CD4-positive, CD25-positive, alpha-beta regulatory T cell (primary cell): ENCODE data around the gene SH3BP5. TPM values are rescaled to one million over a fixed set of nuclear protein-coding genes. Genes with fewer than 3 reads are reported as not detected.

Experiments
- ATAC-seq, 2 donors: fragments of 150-1000 bp; cut with Tn5 transposase; one replicate each; pipeline ENCODE4 v1.10.0; 2021; ENCODE audit warnings: low read depth in 2 of 2, moderate number of reproducible peaks in 2 of 2, moderate library complexity in 1 of 2
- DNase-seq, 3 donors: peaks; one replicate each; pipeline versions ENCODE4 v3.0.0 to v3.0.0-alpha.2; 2012 to 2022; ENCODE audit warnings: mixed read lengths in 1 of 3
- H3K27ac ChIP-seq: one replicate; pipeline ENCODE4 v1.7.0; 2013; ENCODE audit warnings: mild to moderate bottlenecking, low read length; ENCODE audit not compliant: insufficient read depth, poor library complexity, severe bottlenecking
- H3K27me3 ChIP-seq: one replicate; pipeline ENCODE4 v1.7.0; 2013; ENCODE audit warnings: low read length; ENCODE audit not compliant: control insufficient read depth, insufficient read depth
- H3K36me3 ChIP-seq: one replicate; pipeline ENCODE4 v1.7.0; 2013; ENCODE audit warnings: mild to moderate bottlenecking, low read length, moderate library complexity; ENCODE audit not compliant: control insufficient read depth, insufficient read depth
- H3K4me1 ChIP-seq: 2 replicates; pipeline ENCODE4 v1.7.0; 2013; ENCODE audit warnings: mild to moderate bottlenecking, low read length; ENCODE audit not compliant: insufficient read depth, control insufficient read depth, poor library complexity, severe bottlenecking
- H3K4me3 ChIP-seq: one replicate; pipeline ENCODE4 v1.7.0; 2013; ENCODE audit warnings: low read depth, mild to moderate bottlenecking, low read length, moderate library complexity
- H3K9me3 ChIP-seq, 2 experiments: 1 replicate in 1 of 2; 2 replicates in 1 of 2; pipeline ENCODE4 v1.7.0; 2013; ENCODE audit warnings: low read length in 2 of 2, mild to moderate bottlenecking in 1 of 2, moderate library complexity in 1 of 2; ENCODE audit not compliant: control insufficient read depth in 2 of 2
- H3K27ac Mint-ChIP-seq, 3 donors: one replicate each; pipeline ENCODE4 v1.8.0; 2020 to 2022; ENCODE audit warnings: mild to moderate bottlenecking in 3 of 3, mixed read lengths in 3 of 3, moderate library complexity in 2 of 3
- H3K27me3 Mint-ChIP-seq: one replicate; pipeline ENCODE4 v1.8.0; 2022; ENCODE audit warnings: mild to moderate bottlenecking, mixed read lengths
- H3K36me3 Mint-ChIP-seq: one replicate; pipeline ENCODE4 v1.8.0; 2020; ENCODE audit warnings: mixed read lengths
- H3K4me1 Mint-ChIP-seq, 4 donors: one replicate each; pipeline ENCODE4 v1.8.0; 2020 to 2022; ENCODE audit warnings: mixed read lengths in 4 of 4, mild to moderate bottlenecking in 1 of 4
- H3K4me3 Mint-ChIP-seq, 4 donors: one replicate each; pipeline ENCODE4 v1.8.0; 2020 to 2022; ENCODE audit warnings: mild to moderate bottlenecking in 4 of 4, mixed read lengths in 4 of 4, moderate library complexity in 3 of 4
- H3K9me3 Mint-ChIP-seq, 7 donors: one replicate each; pipeline ENCODE4 v1.8.0; 2020 to 2022; ENCODE audit warnings: mixed read lengths in 7 of 7, mild to moderate bottlenecking in 3 of 7, moderate library complexity in 2 of 7
- polyA plus RNA-seq, 4 donors: library from polyadenylated mRNA; unstranded; fragments of 300-500 nt; fragmentation: Illumina TruSeq; gene quantifications; one replicate each; pipeline ENCODE4 v1.2.3, GENCODE V29; 2021
- total RNA-seq: library from RNA; stranded (reverse); gene quantifications from one replicate; pipeline ENCODE4 v1.2.3, GENCODE V29; 2022

SH3BP5 gene
- total and polyA plus RNA-seq, 5 donors from 2014 or later, result 24.7 to 68.6 (median 32.8) TPM

DNA sequence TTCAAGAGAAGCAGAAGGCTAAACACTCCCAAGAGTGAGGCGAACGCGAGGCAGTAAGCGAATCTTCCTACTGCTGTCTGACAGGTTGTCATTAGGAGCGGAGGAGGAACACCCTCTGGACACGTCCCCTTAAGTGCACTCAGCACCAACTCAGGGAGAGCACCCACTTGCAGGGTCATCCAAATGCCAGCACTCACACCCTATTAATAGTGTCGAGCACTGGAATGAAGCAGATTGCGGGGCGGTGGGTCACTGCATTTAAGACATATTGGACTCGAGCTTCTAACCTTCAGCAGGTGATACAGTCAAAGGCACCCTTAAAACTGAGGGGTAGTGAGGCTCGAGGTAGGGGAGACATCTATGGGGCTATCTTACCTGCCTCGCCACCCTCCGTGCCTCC lies 28.7 kb downstream of the SH3BP5 start:
- DNase-seq, result no peak
- Mint-ChIP-seq H3K9me3 (no peaks in the 10 kb centered on the region), H3K27me3 (peaks cover under 1% of the 10 kb centered on the region), H3K27ac (peak overlapping the region in 1 of 3 donors; percentile 94), H3K4me1 (peaks cover 21 to 65% (median 46%) of the 10 kb centered on the region in 4 donors), H3K4me3 (peak overlapping the region in 3 of 4 donors; percentile 42 to 82 (median 72)), H3K36me3 (peaks cover 34% of the 10 kb centered on the region)
- Histone ChIP-seq H3K36me3 (peaks cover 33% of the 10 kb centered on the region), H3K4me1 (peaks cover 51% of the 10 kb centered on the region), H3K9me3 (no peaks in the 10 kb centered on the region), H3K27ac (no peak overlapping the region), H3K27me3 (no peaks in the 10 kb centered on the region), H3K4me3 (peak overlapping the region; percentile 51)
- ATAC-seq, result no peak

DNA sequence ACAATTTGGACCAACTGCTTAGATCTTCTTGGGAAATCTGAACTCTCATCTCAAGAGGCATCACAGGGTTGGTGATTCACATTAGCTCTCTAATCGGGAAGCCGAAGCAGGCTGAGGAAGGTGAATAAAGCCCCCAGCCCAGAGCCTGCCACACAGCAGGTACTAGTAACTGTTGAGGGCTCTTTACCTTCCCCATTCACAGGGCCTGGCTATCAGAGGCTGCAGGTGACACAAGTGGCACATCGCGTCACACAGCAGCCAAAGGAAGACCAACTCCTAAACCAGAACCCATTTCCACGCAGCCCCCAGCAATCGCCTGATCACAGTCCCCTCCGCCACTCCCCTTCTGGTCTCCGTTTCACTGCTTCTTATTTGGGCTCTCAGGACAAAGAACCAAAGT lies 29.2 kb downstream of the SH3BP5 start:
- no peaks in the 10 kb centered on the region for H3K9me3 ChIP-seq
- Mint-ChIP-seq H3K9me3 (peaks cover 0 to 2% (median 0%) of the 10 kb centered on the region in 7 donors), H3K27ac (peak overlapping the region in 2 of 3 donors; percentile 20 to 81), H3K4me1 (peaks cover 22 to 65% (median 45%) of the 10 kb centered on the region in 4 donors), H3K4me3 (peak overlapping the region in 3 of 4 donors; percentile 21 to 72 (median 42)), H3K36me3 (peaks cover 38% of the 10 kb centered on the region), H3K27me3 (peaks cover 5% of the 10 kb centered on the region)
- H3K36me3 ChIP-seq, result peaks cover 33% of the 10 kb centered on the region
- ATAC-seq (no peak), DNase-seq (no peak)
- H3K4me3 ChIP-seq, result peak overlapping the region; percentile 19
- no peak overlapping the region for H3K27ac ChIP-seq
- peaks cover 52% of the 10 kb centered on the region for H3K4me1 ChIP-seq
- H3K27me3 ChIP-seq, result no peaks in the 10 kb centered on the region

DNA sequence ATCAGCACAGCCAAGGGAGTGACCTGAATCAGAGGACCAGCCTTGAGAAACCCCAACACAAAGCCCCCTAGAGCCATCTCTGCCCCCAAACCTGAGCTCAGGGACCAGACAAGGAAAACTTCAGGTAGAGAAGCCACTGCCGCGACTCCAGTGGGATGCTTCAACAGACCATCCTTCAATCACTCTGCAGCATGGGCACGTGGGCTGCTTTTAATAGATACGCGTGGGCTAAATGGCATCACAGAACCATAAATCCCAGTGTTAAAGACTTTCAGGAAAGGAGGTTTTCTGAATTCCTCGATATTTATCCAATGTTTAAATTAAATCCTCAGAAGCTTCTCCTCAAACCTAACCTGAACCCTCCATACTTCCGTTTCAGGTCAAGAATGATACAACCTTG lies 30.6 kb downstream of the SH3BP5 start:
- peak overlapping the region; percentile 17 for H3K27ac ChIP-seq
- DNase-seq (no peak), ATAC-seq (no peak)
- peaks cover 33% of the 10 kb centered on the region for H3K36me3 ChIP-seq
- peaks cover 65% of the 10 kb centered on the region for H3K4me1 ChIP-seq
- H3K4me3 Mint-ChIP-seq, result peak overlapping the region in 1 of 4 donors; percentile 51
- H3K27me3 ChIP-seq, result no peaks in the 10 kb centered on the region
- H3K27ac Mint-ChIP-seq, result peak overlapping the region in 2 of 3 donors; percentile 79 to 81
- H3K4me3 ChIP-seq, result no peak overlapping the region
- peaks cover 0 to 3% (median 0%) of the 10 kb centered on the region in 7 donors for H3K9me3 Mint-ChIP-seq
- peaks cover 19 to 70% (median 51%) of the 10 kb centered on the region in 4 donors for H3K4me1 Mint-ChIP-seq
- H3K27me3 Mint-ChIP-seq, result peaks cover 5% of the 10 kb centered on the region
- H3K9me3 ChIP-seq, result no peaks in the 10 kb centered on the region
- H3K36me3 Mint-ChIP-seq, result peaks cover 45% of the 10 kb centered on the region

DNA sequence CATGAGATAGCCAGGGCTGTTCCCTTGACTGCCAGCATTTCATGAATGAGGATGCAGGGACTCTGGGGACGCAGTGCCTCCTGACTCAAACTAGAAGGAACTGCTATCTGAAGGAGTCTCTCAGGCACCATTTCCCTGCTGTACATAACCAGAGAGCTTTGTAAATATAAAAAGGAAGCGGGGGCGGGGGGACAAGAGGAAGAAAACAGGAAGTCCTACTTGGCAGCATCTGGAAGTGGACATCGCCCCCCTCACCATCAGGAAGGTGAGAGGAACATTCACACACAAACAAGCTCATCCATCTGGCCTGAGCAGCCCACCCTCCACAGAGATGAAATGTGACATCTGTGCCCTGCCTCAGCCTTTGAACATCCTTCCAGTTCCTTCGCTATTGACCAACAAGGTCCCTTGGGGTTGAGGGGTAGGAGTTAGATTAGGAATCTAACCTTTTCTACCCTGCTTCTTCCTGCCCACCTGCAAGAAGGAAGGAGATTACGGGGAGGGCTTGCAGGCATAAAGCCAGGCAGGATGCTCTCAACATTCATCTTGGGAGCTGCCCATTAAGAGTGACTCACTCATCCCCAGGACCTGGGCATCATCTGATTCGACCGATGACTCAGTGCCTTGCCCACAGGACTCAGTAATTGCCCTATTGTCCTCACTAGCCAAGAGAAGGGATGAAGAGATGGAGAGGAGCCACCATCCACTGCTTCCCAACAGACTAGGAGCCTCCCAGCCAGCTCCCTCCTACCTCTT lies 31.9 kb downstream of the SH3BP5 start:
- H3K4me3 Mint-ChIP-seq, result peak overlapping the region; percentile 13 to 69 (median 55)
- peaks cover 38% of the 10 kb centered on the region for H3K36me3 ChIP-seq
- ATAC-seq, result no peak
- H3K4me1 Mint-ChIP-seq, result peaks cover 21 to 75% (median 54%) of the 10 kb centered on the region in 4 donors
- H3K4me1 ChIP-seq, result peaks cover 71% of the 10 kb centered on the region
- peak overlapping the region; percentile 72 to 87 (median 80) for H3K27ac Mint-ChIP-seq
- H3K27me3 Mint-ChIP-seq, result peaks cover 5% of the 10 kb centered on the region
- peak overlapping the region; percentile 16 for H3K27ac ChIP-seq
- H3K4me3 ChIP-seq, result peak overlapping the region; percentile 41
- no peaks in the 10 kb centered on the region for H3K27me3 ChIP-seq
- H3K9me3 Mint-ChIP-seq, result peaks cover 0 to 3% (median 0%) of the 10 kb centered on the region in 7 donors
- H3K9me3 ChIP-seq, result no peaks in the 10 kb centered on the region
- peak in 1 of 3 donors; percentile 24 for DNase-seq
- H3K36me3 Mint-ChIP-seq, result peaks cover 47% of the 10 kb centered on the region

DNA sequence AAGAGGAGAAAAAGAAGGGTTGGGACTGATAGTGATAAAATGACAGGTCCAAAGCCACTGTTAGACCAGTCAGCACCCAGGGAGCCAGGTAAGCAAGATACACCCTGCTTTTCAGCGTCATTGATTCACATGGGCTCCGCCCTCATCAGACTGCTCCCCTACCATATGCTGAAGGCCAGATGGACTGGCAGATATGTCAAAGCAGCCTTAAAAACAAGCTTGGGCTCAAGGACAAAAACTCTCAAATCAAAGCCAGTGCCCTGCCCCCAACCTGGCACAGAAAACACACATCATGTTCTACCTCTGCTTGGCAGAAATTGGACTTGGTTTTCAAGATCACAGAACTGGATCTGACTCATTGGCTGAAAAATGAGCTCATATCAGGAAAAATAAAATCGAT lies 33.4 kb downstream of the SH3BP5 start:
- H3K36me3 ChIP-seq, result peaks cover 43% of the 10 kb centered on the region
- peaks cover 0 to 5% (median 0%) of the 10 kb centered on the region in 7 donors for H3K9me3 Mint-ChIP-seq
- H3K27ac ChIP-seq, result no peak overlapping the region
- peaks cover 55% of the 10 kb centered on the region for H3K36me3 Mint-ChIP-seq
- ATAC-seq (no peak), DNase-seq (no peak)
- H3K4me3 Mint-ChIP-seq, result peak overlapping the region in 1 of 4 donors; percentile 34
- H3K9me3 ChIP-seq, result no peaks in the 10 kb centered on the region
- peaks cover 24 to 76% (median 57%) of the 10 kb centered on the region in 4 donors for H3K4me1 Mint-ChIP-seq
- H3K4me1 ChIP-seq, result peaks cover 60% of the 10 kb centered on the region
- no peak overlapping the region for H3K4me3 ChIP-seq
- no peaks in the 10 kb centered on the region for H3K27me3 ChIP-seq
- H3K27me3 Mint-ChIP-seq, result peaks cover 5% of the 10 kb centered on the region
- peak overlapping the region in 2 of 3 donors; percentile 3 to 67 for H3K27ac Mint-ChIP-seq

DNA sequence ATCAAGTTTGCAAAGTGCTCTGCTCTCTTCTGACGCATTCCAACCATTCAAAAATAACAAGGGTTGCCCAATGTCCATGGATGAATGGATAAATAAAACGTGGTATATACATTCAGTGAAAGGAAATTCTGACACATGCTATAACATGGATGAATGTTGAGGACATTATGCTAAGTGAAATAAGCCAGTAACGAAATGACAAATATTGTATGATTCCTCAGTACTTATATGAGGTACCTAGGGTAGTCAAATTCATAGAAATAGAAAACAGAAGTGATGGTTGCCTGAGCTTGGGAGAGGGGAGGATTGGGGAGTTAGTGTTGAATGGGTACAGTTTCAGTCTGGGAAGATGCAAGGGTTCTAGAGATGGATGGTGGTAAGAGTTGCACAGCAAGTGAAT lies 33.9 kb downstream of the SH3BP5 start:
- Histone ChIP-seq H3K4me1 (peaks cover 56% of the 10 kb centered on the region), H3K4me3 (no peak overlapping the region), H3K9me3 (no peaks in the 10 kb centered on the region), H3K27ac (no peak overlapping the region), H3K27me3 (no peaks in the 10 kb centered on the region), H3K36me3 (peaks cover 37% of the 10 kb centered on the region)
- peaks cover 0 to 5% (median 0%) of the 10 kb centered on the region in 7 donors for H3K9me3 Mint-ChIP-seq
- peak overlapping the region; percentile 3 to 67 (median 34) for H3K27ac Mint-ChIP-seq
- peaks cover 55% of the 10 kb centered on the region for H3K36me3 Mint-ChIP-seq
- peak overlapping the region in 2 of 4 donors; percentile 34 to 39 for H3K4me3 Mint-ChIP-seq
- peaks cover 5% of the 10 kb centered on the region for H3K27me3 Mint-ChIP-seq
- ATAC-seq (no peak), DNase-seq (no peak)
- peaks cover 24 to 75% (median 58%) of the 10 kb centered on the region in 4 donors for H3K4me1 Mint-ChIP-seq

DNA sequence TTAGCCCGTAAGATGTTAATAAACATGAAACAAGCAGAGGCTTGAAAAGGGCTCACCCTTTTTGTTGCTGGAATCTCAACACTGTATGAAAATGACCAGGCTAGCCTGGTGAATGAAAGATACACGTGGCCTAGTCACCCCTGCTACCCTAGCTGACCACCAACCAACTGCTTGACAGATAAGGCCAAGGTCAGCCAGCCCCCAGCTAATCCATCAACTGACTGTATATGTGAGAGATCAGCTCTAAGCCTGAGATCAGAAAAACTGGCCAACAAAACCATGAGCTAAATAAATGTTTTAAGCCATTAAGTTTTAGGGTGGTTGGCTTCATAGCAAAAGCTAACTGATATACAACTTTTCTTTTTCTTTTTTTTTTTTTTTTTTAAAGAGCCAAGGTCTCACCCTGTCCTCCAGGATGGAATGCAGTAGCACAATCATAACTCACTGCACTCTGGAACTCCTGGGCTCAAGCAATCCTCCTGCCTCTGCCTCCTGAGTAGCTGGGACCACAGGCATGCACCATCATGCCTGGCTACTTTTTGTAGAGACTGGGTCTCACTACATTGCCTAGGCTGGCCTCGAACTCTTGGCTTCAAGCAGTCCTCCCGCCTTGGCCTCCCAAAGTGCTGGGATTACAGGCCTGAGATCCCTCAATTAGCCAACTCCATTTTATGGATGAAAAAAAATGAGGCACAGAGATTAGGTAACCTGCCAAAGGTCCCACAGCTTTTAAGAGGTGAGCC lies 34.6 kb downstream of the SH3BP5 start:
- peak overlapping the region in 1 of 3 donors; percentile 54 for H3K27ac Mint-ChIP-seq
- H3K27ac ChIP-seq, result no peak overlapping the region
- H3K36me3 ChIP-seq, result peaks cover 30% of the 10 kb centered on the region
- no peaks in the 10 kb centered on the region for H3K9me3 ChIP-seq
- H3K4me3 ChIP-seq, result peak overlapping the region; percentile 18
- peaks cover 0 to 5% (median 0%) of the 10 kb centered on the region in 7 donors for H3K9me3 Mint-ChIP-seq
- H3K4me3 Mint-ChIP-seq, result peak overlapping the region in 1 of 4 donors; percentile 39
- DNase-seq, result no peak
- H3K4me1 ChIP-seq, result peaks cover 59% of the 10 kb centered on the region
- peaks cover 24 to 73% (median 60%) of the 10 kb centered on the region in 4 donors for H3K4me1 Mint-ChIP-seq
- no peaks in the 10 kb centered on the region for H3K27me3 ChIP-seq
- peaks cover 49% of the 10 kb centered on the region for H3K36me3 Mint-ChIP-seq
- ATAC-seq, result no peak
- peaks cover 5% of the 10 kb centered on the region for H3K27me3 Mint-ChIP-seq
